SU-DHL-6 (cell line): ENCODE measurements around the gene FZD10.

Source experiments
- H2AFZ ChIP-seq: fragments of 200-600 bp; sonication (generic); 2 replicates; pipeline ENCODE4 v1.6.1; 2014; ENCODE audit warnings: low read depth, mild to moderate bottlenecking, moderate library complexity, mixed read lengths, antibody characterized with exemption, low read length; ENCODE audit not compliant: severe bottlenecking
- H3F3A ChIP-seq: fragments of 200-600 bp; shearing (Covaris generic); 2 replicates; pipeline ENCODE4 v1.6.0; 2016; ENCODE audit warnings: antibody characterized with exemption, mild to moderate bottlenecking; ENCODE audit not compliant: insufficient read depth
- H3K27ac ChIP-seq: fragments of 200-600 bp; sonication (generic); 2 replicates; pipeline ENCODE4 v1.5.1; 2016; ENCODE audit warnings: low read depth, mild to moderate bottlenecking, low read length, moderate library complexity, mixed read lengths
- H3K27me3 ChIP-seq: fragments of 200-600 bp; sonication (generic), shearing (Covaris generic); 2 replicates; pipeline ENCODE4 v1.6.0; 2014; ENCODE audit warnings: mild to moderate bottlenecking, low read length
- H3K36me3 ChIP-seq: fragments of 200-600 bp; sonication (generic); 2 replicates; pipeline ENCODE4 v1.6.1; 2014; ENCODE audit warnings: mild to moderate bottlenecking, low read length, mixed read lengths
- H3K4me2 ChIP-seq: fragments of 300-600, 200-600 bp; shearing (Covaris generic), sonication (generic); 2 replicates; pipeline ENCODE4 v1.6.0; 2014; ENCODE audit warnings: low read length, low read depth, mild to moderate bottlenecking; ENCODE audit not compliant: poor library complexity, severe bottlenecking
- H3K4me3 ChIP-seq: fragments of 200-600 bp; sonication (generic); 2 replicates; pipeline ENCODE4 v1.5.1; 2014; ENCODE audit warnings: antibody characterized with exemption, low read length, mild to moderate bottlenecking, mixed read lengths; ENCODE audit not compliant: insufficient read depth, poor library complexity, severe bottlenecking
- H3K79me2 ChIP-seq: fragments of 200-600 bp; sonication (generic); 2 replicates; pipeline ENCODE4 v1.6.1; 2014; ENCODE audit warnings: mild to moderate bottlenecking, low read length, moderate library complexity; ENCODE audit not compliant: insufficient read depth
- H3K9ac ChIP-seq: fragments of 200-600 bp; sonication (generic); 2 replicates; pipeline ENCODE4 v1.7.0; 2014; ENCODE audit warnings: mild to moderate bottlenecking, low read length
- H3K9me2 ChIP-seq: fragments of 200-600 bp; sonication (generic); replicated peaks from 2 replicates; pipeline ENCODE4 v1.6.1; 2014; ENCODE audit warnings: low read length; ENCODE audit not compliant: insufficient read depth
- H3K9me3 ChIP-seq: fragments of 200-600 bp; sonication (generic); 2 replicates; pipeline ENCODE4 v1.6.1; 2014; ENCODE audit warnings: low read length, mixed read lengths; ENCODE audit not compliant: insufficient read depth
- H4K20me1 ChIP-seq: fragments of 200-600 bp; sonication (generic); 2 replicates; pipeline ENCODE4 v1.6.1; 2014; ENCODE audit warnings: low read depth, mild to moderate bottlenecking, antibody characterized with exemption, low read length, moderate library complexity, mixed read lengths
- CTCF ChIP-seq: fragments of 200-600 bp; sonication (generic); IDR thresholded peaks from one replicate; pipeline ENCODE4 v1.5.1; 2017; ENCODE audit warnings: antibody characterized with exemption, mild to moderate bottlenecking, low read length, moderate library complexity; ENCODE audit not compliant: insufficient read depth, poor library complexity, severe bottlenecking
- EZH2phosphoT487 ChIP-seq: fragments of 200-600 bp; sonication (generic), shearing (Covaris generic); conservative IDR thresholded peaks from 2 replicates; pipeline ENCODE4 v1.6.1; 2018; ENCODE audit warnings: mild to moderate bottlenecking, antibody characterized with exemption, low read length, moderate library complexity, mixed read lengths

The FZD10 gene

GRCh38 chr12:130122356-130122755 lies 39.9 kb upstream of the FZD10 start:
- H3K9ac ChIP-seq = no peak overlapping the region
- no peaks in the 10 kb centered on the region for H3F3A ChIP-seq
- no peak for TF ChIP-seq CTCF
- no peak for TF ChIP-seq EZH2phosphoT487
- no peak overlapping the region for H3K4me3 ChIP-seq
- H3K9me3 ChIP-seq = no peaks in the 10 kb centered on the region
- H3K36me3 ChIP-seq = no peaks in the 10 kb centered on the region
- no peak overlapping the region for H3K4me2 ChIP-seq
- H3K79me2 ChIP-seq = no peaks in the 10 kb centered on the region
- no peaks in the 10 kb centered on the region for H3K9me2 ChIP-seq
- H2AFZ ChIP-seq = no peak overlapping the region
- no peaks in the 10 kb centered on the region for H4K20me1 ChIP-seq
- no peak overlapping the region for H3K27ac ChIP-seq
- H3K27me3 ChIP-seq = no peaks in the 10 kb centered on the region

- Histone ChIP-seq H3K27me3 (no peaks in the 10 kb centered on the region), H3K36me3 (no peaks in the 10 kb centered on the region), H4K20me1 (no peaks in the 10 kb centered on the region), H2AFZ (no peak overlapping the region), H3K9me2 (no peaks in the 10 kb centered on the region), H3K27ac (no peak overlapping the region), H3K9me3 (no peaks in the 10 kb centered on the region), H3K4me2 (no peak overlapping the region), H3K79me2 (no peaks in the 10 kb centered on the region), H3K4me3 (no peak overlapping the region), H3F3A (no peaks in the 10 kb centered on the region), H3K9ac (no peak overlapping the region)
- TF ChIP-seq CTCF = no peak
- TF ChIP-seq EZH2phosphoT487 = no peak
Observed at GRCh38 chr12:130124106-130124505, 38.2 kb upstream of the FZD10 start.

DNA sequence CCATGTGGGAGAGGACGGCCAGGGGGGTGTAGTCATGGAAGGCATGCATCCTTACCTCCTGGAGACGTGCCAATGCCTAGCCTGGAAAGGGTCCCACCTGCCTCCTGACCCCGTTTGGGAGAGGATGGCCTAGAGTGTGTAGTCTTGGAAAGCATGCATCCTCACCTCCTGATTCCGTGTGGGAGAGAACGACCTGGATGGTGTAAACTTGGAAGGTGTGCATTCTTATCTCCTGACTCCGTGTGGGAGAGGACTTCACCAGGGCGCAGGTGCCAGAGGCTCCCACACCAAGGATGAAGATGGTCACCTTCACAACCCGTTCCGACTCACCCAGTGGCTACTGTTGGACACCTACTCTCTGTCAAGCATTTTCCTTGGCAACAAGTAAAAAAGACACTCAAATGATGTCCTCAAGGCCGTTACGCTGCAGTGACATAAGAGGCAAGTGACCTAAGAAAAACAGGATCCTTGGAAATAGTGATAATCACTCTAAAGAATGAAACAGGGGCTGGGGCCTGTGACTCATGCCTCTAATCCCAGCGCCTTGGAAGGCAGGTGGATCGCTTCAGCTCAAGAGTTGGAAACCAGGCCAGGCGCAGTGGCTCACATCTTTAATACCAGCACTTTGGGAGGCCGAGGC lies 37.5 kb upstream of the FZD10 start:
- TF ChIP-seq EZH2phosphoT487 (no peak), CTCF (no peak)
- H2AFZ ChIP-seq = no peak overlapping the region

More for the DNA sequence above, 37.5 kb upstream of the FZD10 start:
- Histone ChIP-seq H3K9me2 (no peaks in the 10 kb centered on the region), H3K79me2 (no peaks in the 10 kb centered on the region), H3K4me3 (no peak overlapping the region), H3K27ac (no peak overlapping the region), H3K9ac (no peak overlapping the region), H3K9me3 (no peaks in the 10 kb centered on the region), H3K27me3 (no peaks in the 10 kb centered on the region), H3F3A (no peaks in the 10 kb centered on the region), H4K20me1 (no peaks in the 10 kb centered on the region), H3K4me2 (no peak overlapping the region), H3K36me3 (no peaks in the 10 kb centered on the region)
